DOHH2 (cell line): Measurements from ENCODE around the gene NT5DC1.

Experiments used
- H3F3A ChIP-seq: fragments of 200-600 bp; sonication (generic), shearing (Covaris generic); 2 replicates; pipeline ENCODE4 v1.6.0; 2016; ENCODE audit warnings: antibody characterized with exemption, mild to moderate bottlenecking; ENCODE audit not compliant: control insufficient read depth, insufficient read depth
- H3K27ac ChIP-seq: fragments of 200-600 bp; sonication (generic); 2 replicates; pipeline ENCODE4 v1.5.1; 2014; ENCODE audit warnings: low read depth, mild to moderate bottlenecking, low read length, moderate library complexity
- H3K27me3 ChIP-seq: fragments of 200-600 bp; sonication (generic); 2 replicates; pipeline ENCODE4 v1.6.1; 2014; ENCODE audit warnings: mild to moderate bottlenecking, low read length, mixed read lengths; ENCODE audit not compliant: control insufficient read depth
- H3K36me3 ChIP-seq: fragments of 200-600 bp; sonication (generic); 2 replicates; pipeline ENCODE4 v1.6.1; 2014; ENCODE audit warnings: mild to moderate bottlenecking, low read length, moderate library complexity, mixed read lengths; ENCODE audit not compliant: control insufficient read depth
- H3K4me1 ChIP-seq: fragments of 200-600 bp; sonication (generic); 2 replicates; pipeline ENCODE4 v1.6.1; 2014; ENCODE audit warnings: mild to moderate bottlenecking, low read length, mixed read lengths; ENCODE audit not compliant: control insufficient read depth
- H3K4me2 ChIP-seq: fragments of 200-600 bp; sonication (generic); 2 replicates; pipeline ENCODE4 v1.6.0; 2014; ENCODE audit warnings: mild to moderate bottlenecking, low read length, moderate library complexity
- H3K4me3 ChIP-seq: fragments of 200-600 bp; sonication (generic); 2 replicates; pipeline ENCODE4 v1.5.1; 2014; ENCODE audit warnings: mild to moderate bottlenecking, low read length, mixed read lengths
- H3K79me2 ChIP-seq: fragments of 200-600 bp; sonication (generic); 2 replicates; pipeline ENCODE4 v1.6.1; 2014; ENCODE audit warnings: mild to moderate bottlenecking, low read length, mixed read lengths; ENCODE audit not compliant: control insufficient read depth
- H3K9me2 ChIP-seq: fragments of 200-600 bp; sonication (generic); replicated peaks from 2 replicates; pipeline ENCODE4 v1.6.1; 2014; ENCODE audit warnings: mild to moderate bottlenecking, low read length, mixed read lengths; ENCODE audit not compliant: control insufficient read depth
- H3K9me3 ChIP-seq: fragments of 200-600 bp; sonication (generic); 2 replicates; pipeline ENCODE4 v1.6.1; 2014; ENCODE audit warnings: antibody characterized with exemption, low read length, mixed read lengths; ENCODE audit not compliant: control insufficient read depth, insufficient read depth
- H4K20me1 ChIP-seq: fragments of 200-600 bp; sonication (generic); 2 replicates; pipeline ENCODE4 v1.6.0; 2014; ENCODE audit warnings: low read depth, mild to moderate bottlenecking, antibody characterized with exemption, low read length, moderate library complexity; ENCODE audit not compliant: control insufficient read depth, insufficient read depth
- CTCF ChIP-seq: fragments of 200-600 bp; sonication (generic); IDR thresholded peaks from one replicate; pipeline ENCODE4 v1.5.1; 2014; ENCODE audit warnings: antibody characterized with exemption, mild to moderate bottlenecking, low read depth, low read length; ENCODE audit not compliant: poor library complexity, severe bottlenecking
- EZH2phosphoT487 ChIP-seq: fragments of 200-600 bp; sonication (generic); IDR thresholded peaks from 2 replicates; pipeline ENCODE4 v1.6.1; 2017; ENCODE audit warnings: borderline replicate concordance, mild to moderate bottlenecking, antibody characterized with exemption, low read length, moderate library complexity, mixed read lengths

NT5DC1 gene

GRCh38 chr6:116104636-116105035, 4.0 kb downstream of the NT5DC1 start:
- no peaks in the 10 kb centered on the region for H3K9me3 ChIP-seq
- no peaks in the 10 kb centered on the region for H4K20me1 ChIP-seq
- H3K4me3 ChIP-seq, result no peak overlapping the region
- H3K4me1 ChIP-seq, result peaks cover 22% of the 10 kb centered on the region
- TF ChIP-seq EZH2phosphoT487 (no peak), CTCF (no peak)
- H3K79me2 ChIP-seq, result peaks cover 13% of the 10 kb centered on the region
- H3K4me2 ChIP-seq, result no peak overlapping the region
- no peaks in the 10 kb centered on the region for H3K9me2 ChIP-seq
- peaks cover 5% of the 10 kb centered on the region; the same call in 1 of the 2 replicates for H3K36me3 ChIP-seq
- H3K27ac ChIP-seq, result no peak overlapping the region
- no peaks in the 10 kb centered on the region for H3K27me3 ChIP-seq
- H3F3A ChIP-seq, result no peaks in the 10 kb centered on the region

- no peaks in the 10 kb centered on the region for H3K9me2 ChIP-seq
- no peak overlapping the region for H3K27ac ChIP-seq
- H3K79me2 ChIP-seq, result peaks cover 13% of the 10 kb centered on the region
- H3K27me3 ChIP-seq, result no peaks in the 10 kb centered on the region
- no peak overlapping the region for H3K4me3 ChIP-seq
- H4K20me1 ChIP-seq, result no peaks in the 10 kb centered on the region
- H3K36me3 ChIP-seq, result peaks cover 7% of the 10 kb centered on the region; the same call in 1 of the 2 replicates
- no peaks in the 10 kb centered on the region for H3K9me3 ChIP-seq
- TF ChIP-seq CTCF, result no peak
- no peak for TF ChIP-seq EZH2phosphoT487
- peaks cover 20% of the 10 kb centered on the region for H3K4me1 ChIP-seq
- H3F3A ChIP-seq, result no peaks in the 10 kb centered on the region
- no peak overlapping the region for H3K4me2 ChIP-seq
Observed at GRCh38 chr6:116105247-116105646, 4.6 kb downstream of the NT5DC1 start.

- Histone ChIP-seq H3K4me3 (no peak overlapping the region), H3K36me3 (peaks cover 10% of the 10 kb centered on the region; the same call in 1 of the 2 replicates), H3K9me2 (no peaks in the 10 kb centered on the region), H3K4me2 (no peak overlapping the region), H3K27me3 (no peaks in the 10 kb centered on the region), H3K27ac (no peak overlapping the region), H3K9me3 (no peaks in the 10 kb centered on the region), H3F3A (no peaks in the 10 kb centered on the region), H3K79me2 (peaks cover 13% of the 10 kb centered on the region), H4K20me1 (no peaks in the 10 kb centered on the region), H3K4me1 (peaks cover 19% of the 10 kb centered on the region)
- TF ChIP-seq CTCF (no peak), EZH2phosphoT487 (no peak)
Observed at GRCh38 chr6:116106146-116106545, 5.5 kb downstream of the NT5DC1 start.

- no peak overlapping the region for H3K4me3 ChIP-seq
- no peaks in the 10 kb centered on the region for H3K4me1 ChIP-seq
- H3K36me3 ChIP-seq, result peaks cover 22% of the 10 kb centered on the region; the same call in 1 of the 2 replicates
- no peaks in the 10 kb centered on the region for H3F3A ChIP-seq
- no peak overlapping the region for H3K4me2 ChIP-seq
- H3K27me3 ChIP-seq, result no peaks in the 10 kb centered on the region
- H3K27ac ChIP-seq, result no peak overlapping the region
- H4K20me1 ChIP-seq, result no peaks in the 10 kb centered on the region
- no peaks in the 10 kb centered on the region for H3K9me3 ChIP-seq
- H3K9me2 ChIP-seq, result no peaks in the 10 kb centered on the region
- TF ChIP-seq CTCF (no peak), EZH2phosphoT487 (no peak)
- no peaks in the 10 kb centered on the region for H3K79me2 ChIP-seq
Observed at GRCh38 chr6:116108836-116109235, 8.2 kb downstream of the NT5DC1 start.
